Fibroblast of skin of right quadriceps (primary cell): ENCODE results near the gene MLN.

Source experiments
- DNase-seq: peaks from one replicate; pipeline ENCODE4 v3.0.0-alpha.2; 2013

Gene MLN

GRCh38 chr6:33770124-33770832 is 33.5 kb downstream of the MLN start:
- no peak for DNase-seq

DNA sequence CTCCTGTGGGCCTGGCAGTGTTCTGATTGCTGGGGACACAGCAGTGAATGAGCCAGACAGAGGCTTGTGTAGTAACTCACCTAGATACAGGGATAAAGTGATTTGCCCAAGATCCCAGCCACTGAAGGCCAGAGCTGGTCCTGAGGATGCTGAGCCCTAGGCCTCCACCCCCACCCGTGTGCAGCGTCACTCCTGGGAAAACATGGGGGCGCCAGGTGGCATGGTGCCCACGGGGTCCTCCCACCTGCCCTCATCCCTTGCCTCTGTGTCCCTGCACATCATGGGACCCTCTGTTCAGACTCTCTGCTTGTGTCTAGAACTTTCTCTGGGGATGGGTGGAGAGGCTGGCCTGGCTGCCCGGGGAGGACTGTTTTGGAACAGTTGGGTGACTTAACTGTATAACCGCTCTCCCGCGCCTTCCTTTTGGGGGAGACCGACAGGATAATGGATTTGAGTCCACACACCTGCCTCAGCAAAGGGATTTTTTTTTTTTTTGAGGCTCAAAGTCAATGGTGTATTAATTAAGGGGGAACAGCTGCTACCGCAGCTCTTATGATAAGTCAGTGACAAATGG is 34.5 kb downstream of the MLN start:
- no peak for DNase-seq

GRCh38 chr6:33768644-33769120 is 35.1 kb downstream of the MLN start:
- peak; percentile 73 for DNase-seq

GRCh38 chr6:33766921-33767907 is 36.6 kb downstream of the MLN start:
- DNase-seq: no peak

GRCh38 chr6:33765368-33765767 is 38.4 kb downstream of the MLN start:
- no peak for DNase-seq

- DNase-seq: no peak
Observed at GRCh38 chr6:33764036-33764435, 39.8 kb downstream of the MLN start.

DNA sequence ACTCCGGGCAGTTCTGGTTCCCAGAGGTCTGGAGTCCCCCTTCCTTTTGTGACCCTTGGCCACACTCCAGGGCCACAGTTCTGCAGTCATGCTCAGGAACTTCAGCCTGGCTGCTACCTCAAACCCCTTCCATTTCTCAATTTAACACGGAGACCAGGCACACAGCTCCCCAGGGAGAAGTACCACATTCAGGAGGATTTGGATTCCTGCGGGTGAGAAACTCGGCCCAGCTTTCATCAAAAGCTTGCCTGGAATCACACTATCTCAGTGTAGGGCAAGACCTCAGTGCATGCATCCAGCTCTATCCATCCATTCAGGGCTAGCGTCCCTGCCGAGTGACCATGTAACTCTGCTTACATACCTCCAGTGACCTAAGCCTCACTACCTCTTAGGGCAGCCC is 40.3 kb downstream of the MLN start:
- peak; percentile 10 for DNase-seq

DNA sequence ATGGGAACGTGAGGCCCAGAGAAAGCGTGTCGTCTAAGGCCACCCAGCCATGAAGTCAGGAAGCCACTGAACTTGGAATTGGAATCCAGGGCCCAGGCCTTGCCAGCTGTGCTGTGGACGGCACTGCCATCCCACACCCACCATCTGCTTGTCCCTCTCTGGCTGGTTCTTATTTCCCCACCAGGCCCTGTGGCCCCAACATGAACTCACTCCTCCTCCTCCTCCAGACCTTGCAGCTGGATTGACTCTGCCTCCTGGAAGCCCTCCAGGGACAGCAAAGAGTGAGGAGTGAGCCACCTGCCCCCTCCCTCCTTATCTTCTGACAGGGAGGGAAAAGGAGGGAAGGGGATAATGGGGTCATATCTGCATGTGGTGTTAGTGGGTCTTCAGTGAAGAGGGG is 41.1 kb downstream of the MLN start:
- DNase-seq: no peak

GRCh38 chr6:33761922-33762629 is 41.7 kb downstream of the MLN start:
- DNase-seq: peak; percentile 21

DNA sequence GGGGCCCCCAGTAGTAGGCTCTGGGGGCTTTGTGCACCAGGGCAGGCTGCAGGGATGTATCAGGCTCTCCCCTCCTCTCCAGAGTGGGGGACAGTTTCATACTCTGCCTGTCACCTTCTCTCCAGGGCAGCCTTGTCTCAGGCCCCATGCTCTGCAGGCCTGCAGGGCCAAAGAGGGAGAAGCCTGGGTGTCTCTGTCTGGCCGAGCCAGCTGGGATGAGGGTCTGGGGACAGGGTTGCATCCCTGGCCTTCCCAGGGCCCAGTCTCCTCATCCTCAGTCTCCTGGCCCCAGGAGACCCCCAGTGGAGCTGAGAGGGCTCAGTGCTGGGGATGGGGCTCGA is 42.3 kb downstream of the MLN start:
- DNase-seq: no peak

- no peak for DNase-seq
Observed at GRCh38 chr6:33759887-33760629, 43.7 kb downstream of the MLN start.

GRCh38 chr6:33758815-33759216 is 45.0 kb downstream of the MLN start:
- no peak for DNase-seq

DNA sequence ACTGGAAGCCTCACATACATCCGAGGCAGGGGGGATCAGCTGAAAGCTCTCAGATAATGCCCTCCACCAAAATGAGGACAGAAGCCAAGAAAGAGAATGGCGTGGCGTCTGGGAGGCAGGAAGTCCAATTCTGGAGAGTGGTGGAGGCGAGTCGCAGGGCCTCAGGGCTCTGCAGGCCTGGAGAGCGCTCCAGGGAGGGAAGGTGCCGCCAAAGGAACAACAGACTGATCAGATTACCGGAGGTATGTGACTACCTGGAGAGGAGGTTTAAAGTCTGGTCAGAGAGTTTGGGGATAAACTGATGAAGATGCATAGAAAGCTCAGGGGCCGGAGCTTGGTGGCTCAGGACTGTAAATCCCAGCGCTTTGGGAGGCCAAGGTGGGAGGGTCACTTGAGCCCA is 45.9 kb downstream of the MLN start:
- no peak for DNase-seq

DNA sequence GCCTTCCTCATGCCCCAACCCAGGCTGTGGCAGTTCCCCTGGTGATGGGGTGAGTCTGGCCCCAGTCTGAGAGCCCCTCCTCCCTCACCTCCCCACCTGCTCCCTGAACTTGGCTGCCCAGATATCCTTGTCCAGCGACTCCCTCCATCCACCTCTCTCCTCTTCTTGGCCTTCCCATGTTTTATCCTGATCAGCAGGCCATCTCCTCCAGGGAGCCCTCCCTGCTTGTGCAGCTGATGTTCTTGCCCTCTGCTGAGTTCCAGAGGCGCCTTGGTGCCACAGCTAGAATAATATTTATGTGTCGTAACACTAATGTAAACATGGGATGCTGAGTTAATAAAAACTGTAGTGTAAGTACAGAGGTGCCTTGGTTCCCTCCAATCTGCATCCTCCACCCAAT is 46.7 kb downstream of the MLN start:
- DNase-seq: no peak

DNA sequence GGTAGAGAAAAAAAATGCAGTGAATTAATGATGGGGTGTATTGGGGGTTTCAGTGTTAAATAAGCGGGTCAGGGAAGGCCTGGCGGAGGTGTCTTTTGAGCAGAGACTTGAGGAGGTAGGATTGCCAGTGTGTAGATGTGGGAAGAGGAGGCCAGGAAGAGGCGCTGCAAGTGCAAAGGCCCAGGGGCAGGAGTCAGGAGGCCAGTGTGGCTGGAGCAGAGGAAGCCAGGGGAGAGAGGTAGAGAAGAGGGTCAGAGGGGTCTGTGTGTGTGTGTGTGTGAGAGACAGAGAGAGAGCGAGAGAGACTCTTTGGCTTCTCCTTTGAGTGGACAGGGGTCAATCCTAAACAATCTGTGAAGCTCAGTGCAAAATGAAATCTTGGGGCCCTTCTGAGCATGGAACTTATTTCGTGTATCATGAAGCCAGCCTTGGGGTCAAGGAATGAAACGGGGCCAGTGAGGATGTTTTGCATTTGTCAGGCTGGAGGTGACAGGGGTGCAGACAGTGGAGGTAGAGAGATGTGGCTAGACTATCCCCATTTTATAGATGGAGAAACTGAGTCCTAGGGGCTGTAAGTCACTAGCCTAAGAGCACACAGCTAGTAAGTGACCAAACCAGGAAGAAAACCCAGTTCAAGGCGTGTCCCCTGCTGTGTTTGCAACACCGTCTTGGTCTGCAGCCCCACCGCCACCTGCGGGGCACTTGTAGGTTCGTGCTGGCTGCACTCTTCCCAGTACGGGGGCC is 47.4 kb downstream of the MLN start:
- no peak for DNase-seq

DNA sequence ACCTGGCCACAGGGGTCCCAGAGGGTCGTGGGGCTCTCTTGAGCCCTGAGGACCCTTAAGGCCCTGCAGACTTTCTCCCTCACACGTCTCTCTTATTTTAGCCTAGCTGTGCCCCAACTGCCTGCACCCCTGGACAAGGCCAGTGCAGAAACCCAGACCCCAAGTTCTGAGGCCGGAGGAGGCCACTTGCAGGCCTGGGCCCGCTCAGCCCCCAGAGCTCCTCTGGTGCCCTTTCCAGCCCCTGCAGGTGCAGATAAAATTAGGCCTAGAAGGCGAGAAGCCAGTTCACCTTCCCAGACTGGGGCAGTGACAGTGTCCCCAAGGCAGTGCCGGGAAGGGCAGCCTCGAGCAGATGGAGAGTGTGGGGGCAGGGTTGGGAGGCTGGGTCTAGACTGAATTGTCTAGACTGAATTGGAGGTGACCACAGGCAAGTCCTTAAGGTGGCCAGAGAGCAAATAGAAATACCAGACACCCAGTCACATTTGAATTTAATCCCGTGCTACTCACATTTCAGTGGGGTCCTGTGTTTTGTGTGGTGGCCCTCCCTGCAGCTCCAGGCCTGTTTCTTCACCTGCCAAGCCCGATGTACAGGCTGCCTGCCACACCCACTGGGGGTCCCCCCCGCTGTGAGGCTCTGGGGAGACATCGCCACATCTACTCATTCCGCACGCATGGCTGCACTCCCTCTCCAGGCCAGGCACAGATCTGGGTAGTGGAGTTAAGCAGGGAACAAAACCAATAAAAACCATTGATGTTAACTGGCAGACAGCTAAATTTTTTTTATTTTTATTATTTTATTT is 48.5 kb downstream of the MLN start:
- no peak for DNase-seq

- DNase-seq: no peak
Observed at GRCh38 chr6:33754222-33754621, 49.6 kb downstream of the MLN start.

DNA sequence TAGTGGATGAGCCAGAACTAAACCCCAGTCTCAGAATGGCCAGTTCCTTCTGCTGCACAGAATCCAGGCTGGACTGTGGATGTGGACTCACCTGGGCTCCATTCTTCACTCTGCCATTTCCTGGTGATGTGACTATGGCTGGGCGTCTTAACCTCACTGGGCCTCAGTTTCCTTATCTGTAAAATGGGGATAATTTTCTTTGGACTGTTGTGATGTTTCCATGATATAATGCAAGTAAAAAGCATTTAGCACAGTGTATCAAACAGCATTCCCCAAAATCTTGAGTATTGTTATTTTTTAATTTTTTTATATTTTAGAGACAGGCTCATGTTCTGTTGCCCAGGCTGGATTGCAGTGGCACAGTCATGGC is 51.2 kb downstream of the MLN start:
- no peak for DNase-seq

GRCh38 chr6:33751771-33752645 is 51.8 kb downstream of the MLN start:
- no peak for DNase-seq
